T47D (cell line): ENCODE data around the gene CTTN.

Source experiments
- DNase-seq, 2 experiments: peaks; one replicate each; pipeline versions ENCODE4 v3.0.0 to v3.0.0-alpha.2; 2011 to 2012; ENCODE audit warnings: low read depth in 1 of 2, low spot score in 1 of 2
- JUND ChIP-seq: IDR thresholded peaks from 2 replicates; pipeline ENCODE4 v1.6.1; 2012; ENCODE audit warnings: low read depth
- in situ Hi-C: cut with HindIII; loops from 2 replicates; pipeline ENCODE4 v1.10.0; 2016; ENCODE audit warnings: low sequenced_read_pairs, low pct_unique_long_range_greater_than_20kb

Gene CTTN

DNA sequence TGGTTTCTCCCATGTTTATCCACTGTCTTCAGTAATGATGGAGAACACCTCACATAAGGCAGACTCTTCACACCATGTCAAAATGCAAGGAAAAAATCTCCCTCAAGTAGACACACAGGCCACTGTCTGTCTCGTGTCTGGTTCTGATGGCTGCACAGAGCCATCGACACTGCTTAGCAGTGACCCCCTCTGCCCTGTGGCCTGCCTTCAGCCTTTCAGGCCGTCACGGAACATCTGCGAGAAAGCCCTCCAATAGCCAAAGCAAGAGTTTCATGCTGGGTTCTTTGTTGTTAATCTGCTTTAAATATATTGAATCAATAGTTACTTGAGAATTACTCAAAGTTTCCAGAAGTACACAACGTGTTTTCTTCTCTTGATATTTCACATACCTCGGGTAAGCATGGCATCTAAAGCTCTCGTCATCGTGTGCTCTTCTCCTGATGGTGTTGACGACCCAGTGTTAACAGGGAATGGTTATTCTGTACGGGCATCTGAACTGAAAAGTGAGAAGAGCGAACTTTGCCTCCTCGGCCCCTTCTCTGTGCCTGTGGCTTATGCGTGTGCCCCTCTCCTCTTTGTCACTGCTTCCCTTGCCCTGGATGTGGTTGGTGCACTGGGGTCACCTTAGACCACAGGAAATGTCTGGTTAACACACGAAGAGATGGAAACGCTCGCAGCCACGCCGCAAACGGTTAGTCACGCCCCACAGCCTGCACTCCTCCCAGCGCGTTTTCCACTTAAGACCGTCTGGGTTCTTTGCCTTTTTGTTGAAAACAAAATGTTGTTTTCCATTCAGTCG lies 33.4 kb upstream of the CTTN start:
- no peak for DNase-seq
- in situ Hi-C loops, result no loop called here
- no peak for TF ChIP-seq JUND

DNA sequence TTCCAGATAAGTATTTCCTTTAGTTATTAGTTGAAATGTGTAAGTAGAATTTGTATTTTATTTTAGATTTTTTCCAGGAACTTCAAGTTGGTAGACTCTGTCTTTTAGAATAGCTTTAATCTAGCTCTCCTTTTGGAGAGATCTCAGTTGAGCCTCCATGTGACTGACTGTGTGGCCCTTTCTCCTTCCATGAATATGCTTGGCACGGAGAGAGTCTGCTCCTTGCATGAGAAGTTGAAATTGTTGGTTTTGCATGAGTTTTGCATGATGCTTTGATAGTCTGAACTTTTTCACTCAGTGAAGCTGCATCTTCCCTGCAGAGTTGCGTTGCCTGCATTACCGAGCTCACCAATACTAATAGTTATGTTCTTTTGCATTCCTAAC lies 32.8 kb upstream of the CTTN start:
- in situ Hi-C loops, result no loop called here
- DNase-seq, result no peak
- TF ChIP-seq JUND, result no peak

DNA sequence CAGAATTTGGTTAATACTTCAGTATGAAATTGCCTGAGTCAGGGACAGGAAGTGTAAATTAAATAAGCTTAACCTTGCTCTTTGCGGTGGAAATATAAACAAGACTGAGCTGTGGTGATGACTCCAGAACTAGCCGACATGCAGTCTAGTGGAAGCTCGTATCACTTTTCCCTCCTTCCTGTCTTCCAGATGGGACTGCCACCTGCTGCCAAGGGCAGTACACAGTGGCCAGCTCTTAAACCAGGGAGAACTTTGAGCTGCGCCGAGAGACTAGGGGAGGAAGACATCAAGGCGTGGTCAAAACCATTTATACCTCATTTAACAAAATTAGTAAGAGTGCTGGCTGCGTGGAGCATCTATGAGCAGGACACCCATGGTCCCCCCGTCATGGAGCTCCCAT lies 31.3 kb upstream of the CTTN start:
- in situ Hi-C loops, result no loop called here
- no peak for DNase-seq
- TF ChIP-seq JUND, result no peak

DNA sequence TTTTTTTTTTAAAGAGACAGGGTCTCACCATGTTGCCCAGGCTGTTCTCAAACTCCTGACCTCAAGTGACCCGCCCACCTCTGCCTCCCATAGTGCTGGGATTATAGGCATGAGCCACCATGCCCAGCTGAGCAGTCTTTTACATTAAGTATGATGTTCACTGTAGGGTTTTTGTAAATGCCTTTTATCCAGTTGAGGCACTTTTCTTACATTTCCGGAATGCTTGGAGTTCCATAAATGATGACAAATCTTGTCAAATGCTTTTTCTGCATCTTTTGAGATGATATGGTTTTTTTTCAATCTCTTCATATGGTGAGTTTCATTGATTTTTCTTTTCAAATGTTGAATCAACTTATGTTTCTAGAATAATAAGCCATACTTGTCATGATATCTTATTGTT lies 29.4 kb upstream of the CTTN start:
- DNase-seq, result no peak
- TF ChIP-seq JUND, result no peak
- in situ Hi-C loops, result no loop called here

DNA sequence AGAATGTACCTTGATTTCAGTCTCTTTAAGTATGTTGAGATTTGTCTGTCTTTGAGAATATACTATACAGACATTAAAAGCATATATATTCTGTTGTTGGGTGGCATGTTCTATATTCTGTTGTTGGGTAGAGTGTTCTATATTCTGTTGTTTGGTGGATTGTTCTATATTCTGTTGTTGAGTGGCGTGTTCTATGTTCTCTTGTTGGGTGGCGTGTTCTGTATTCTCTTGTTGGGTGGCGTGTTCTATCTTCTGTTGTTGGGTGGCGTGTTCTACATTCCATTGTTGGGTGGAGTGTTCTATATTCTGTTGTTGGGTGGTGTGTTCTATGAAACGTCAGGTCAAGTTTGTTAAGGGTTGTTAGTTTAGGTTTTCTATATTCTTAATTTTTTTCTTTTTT lies 27.1 kb upstream of the CTTN start:
- DNase-seq, result no peak
- in situ Hi-C loops, result no loop called here
- no peak for TF ChIP-seq JUND

DNA sequence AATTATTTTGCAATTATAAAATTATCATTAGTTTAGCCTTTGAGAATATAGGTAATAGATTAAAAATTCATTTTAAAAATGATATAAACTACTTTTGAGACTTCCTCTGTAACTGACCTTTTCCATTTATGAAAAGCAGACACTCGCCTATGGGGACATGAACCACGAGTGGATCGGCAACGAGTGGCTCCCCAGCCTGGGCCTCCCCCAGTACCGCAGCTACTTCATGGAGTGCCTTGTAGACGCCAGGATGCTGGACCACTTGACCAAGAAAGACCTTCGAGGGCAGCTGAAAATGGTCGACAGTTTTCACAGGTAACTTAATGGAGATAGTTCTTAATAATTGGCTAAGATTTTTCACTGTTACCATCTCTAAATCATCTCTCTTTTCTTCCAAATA lies 26.3 kb upstream of the CTTN start:
- in situ Hi-C loops, result no loop called here
- DNase-seq, result no peak
- no peak for TF ChIP-seq JUND

DNA sequence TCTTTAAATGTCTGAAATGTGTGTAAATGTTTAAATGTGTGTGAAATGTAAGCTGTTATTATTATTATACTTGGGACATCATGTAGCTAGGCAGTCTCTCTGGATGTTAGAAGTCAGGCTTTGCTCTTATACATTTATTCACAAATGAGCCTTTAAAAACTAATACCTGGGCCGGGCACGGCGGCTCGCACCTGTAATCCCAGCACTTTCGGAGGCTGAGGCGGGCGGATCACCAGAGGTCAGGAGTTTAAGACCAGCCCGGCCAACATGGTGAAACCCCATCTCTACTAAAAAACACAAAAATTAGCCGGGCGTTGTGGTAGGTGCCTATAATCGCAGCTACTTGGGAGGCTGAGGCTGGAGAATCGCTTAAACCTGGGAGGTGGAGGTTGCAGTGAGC lies 21.7 kb upstream of the CTTN start:
- TF ChIP-seq JUND, result no peak
- no peak for DNase-seq
- in situ Hi-C loops, result no loop called here

DNA sequence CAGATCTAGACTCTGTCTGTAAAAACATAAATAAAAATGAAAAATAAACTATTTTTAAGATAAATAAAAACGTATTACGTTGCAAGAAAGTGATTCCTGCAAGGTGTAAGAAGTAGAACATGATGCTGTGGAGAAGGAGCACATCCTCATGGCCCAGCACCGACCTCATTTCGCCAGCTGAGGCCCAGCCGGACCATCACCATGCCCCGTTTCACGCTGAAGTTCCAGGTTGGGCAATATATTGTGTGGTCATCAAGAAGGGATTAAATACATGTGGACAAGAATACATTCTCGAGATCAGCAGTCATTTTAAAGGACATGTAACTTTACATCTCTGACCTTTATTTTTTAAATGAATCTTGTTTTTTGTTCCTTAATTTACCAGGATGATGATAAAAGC lies 20.7 kb upstream of the CTTN start:
- in situ Hi-C loops, result no loop called here
- TF ChIP-seq JUND, result no peak
- no peak for DNase-seq

DNA sequence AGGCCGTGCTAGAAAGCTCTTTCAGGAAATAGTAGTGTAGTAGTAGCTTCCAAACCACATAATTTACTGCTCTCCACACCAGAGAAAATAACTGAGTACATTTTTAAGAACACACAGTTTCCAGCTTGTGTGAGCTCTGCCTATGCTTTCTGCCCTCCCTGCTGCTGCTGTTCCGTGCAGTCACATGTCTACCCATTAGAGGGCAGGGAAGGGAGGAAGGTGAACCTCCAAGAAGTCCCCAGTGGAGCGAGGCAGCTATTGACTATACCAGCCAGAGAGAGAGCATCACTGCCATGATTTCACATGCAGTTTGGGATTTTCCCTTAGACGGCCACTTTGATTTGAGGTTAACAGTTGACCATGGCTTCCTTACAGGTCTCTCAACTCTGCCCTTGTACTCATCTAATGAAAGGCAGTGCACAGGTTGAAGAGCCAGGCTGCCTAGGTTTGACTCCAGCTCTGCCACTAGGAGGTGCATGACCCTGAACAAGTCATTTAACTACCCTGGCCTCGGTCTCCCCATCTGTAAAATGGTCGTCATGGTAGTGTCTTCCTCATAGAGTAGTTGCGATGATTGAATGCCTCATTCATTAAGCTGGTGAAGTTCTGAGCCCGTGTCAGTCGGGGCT lies 19.7 kb upstream of the CTTN start:
- TF ChIP-seq JUND, result no peak
- DNase-seq, result peak in 1 of 2 experiments; percentile 25
- in situ Hi-C loops, result no loop called here

DNA sequence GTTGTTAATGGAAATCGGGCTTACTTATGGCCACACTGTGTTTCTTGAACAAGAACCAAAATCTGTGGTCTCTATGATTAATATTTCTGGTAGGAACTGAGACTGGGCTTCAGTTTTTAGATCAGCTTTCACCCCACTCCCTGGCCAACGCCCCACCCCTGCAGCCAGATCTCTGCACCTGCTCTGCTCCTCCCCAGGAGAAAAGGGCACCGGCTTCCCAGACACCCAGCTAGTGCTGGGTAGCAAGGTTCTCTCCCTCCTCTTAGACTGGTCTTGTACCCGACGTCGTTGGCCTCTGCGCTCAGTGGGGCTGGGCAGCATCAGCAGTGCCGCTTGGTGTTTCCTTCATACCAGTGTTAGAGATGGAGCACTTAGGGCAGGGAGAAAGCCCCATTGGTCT lies 17.0 kb upstream of the CTTN start:
- no peak for DNase-seq
- TF ChIP-seq JUND, result no peak
- in situ Hi-C loops, result no loop called here

DNA sequence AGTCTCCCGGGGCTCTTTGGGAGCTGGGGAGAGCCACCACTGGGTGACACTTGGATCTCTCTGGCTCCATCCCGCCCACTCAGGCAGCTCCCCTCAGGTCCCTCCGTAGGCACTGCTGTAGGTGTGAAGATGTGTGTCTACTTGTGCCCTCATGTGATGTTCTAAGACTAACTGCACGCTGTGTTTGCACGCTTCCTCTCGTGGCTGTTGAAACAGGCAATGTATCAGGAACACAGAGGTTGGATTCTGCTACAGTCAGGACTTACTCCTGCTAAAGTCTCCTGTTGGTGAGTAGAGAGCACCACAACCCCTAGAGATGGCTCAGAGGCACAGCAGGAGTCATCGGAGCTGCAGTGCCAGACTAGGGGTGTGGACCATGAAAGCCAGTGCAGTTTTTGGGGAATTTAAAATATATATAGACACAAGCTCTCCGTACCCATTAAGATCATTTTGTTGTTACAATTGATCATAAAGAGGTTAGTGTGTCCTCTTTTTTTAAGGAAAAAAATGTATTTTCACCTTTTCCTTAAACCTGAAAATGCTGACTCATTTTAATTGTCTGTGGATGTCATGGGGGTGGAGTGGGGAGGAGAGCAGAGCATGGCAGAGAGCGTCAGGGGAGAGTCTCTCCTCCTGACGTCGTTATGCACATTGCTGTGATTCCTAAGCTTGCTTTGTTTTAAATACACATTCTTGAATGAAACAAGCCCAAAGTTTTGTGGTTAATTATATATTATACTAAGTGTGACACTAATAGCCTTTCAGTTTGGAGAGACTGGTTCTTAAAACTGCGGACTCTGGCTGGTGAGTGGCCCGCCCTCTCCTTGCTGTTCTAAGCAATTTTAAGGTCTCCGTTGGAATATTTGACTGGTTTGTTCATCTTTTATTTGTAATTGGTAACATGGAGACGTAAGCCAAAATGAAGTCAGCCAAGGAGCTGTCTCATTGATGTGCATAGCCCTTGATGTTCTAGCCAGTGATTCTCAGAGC lies 16.2 kb upstream of the CTTN start:
- TF ChIP-seq JUND, result no peak
- in situ Hi-C loops, result no loop called here
- peak in 1 of 2 experiments; percentile 26 for DNase-seq

DNA sequence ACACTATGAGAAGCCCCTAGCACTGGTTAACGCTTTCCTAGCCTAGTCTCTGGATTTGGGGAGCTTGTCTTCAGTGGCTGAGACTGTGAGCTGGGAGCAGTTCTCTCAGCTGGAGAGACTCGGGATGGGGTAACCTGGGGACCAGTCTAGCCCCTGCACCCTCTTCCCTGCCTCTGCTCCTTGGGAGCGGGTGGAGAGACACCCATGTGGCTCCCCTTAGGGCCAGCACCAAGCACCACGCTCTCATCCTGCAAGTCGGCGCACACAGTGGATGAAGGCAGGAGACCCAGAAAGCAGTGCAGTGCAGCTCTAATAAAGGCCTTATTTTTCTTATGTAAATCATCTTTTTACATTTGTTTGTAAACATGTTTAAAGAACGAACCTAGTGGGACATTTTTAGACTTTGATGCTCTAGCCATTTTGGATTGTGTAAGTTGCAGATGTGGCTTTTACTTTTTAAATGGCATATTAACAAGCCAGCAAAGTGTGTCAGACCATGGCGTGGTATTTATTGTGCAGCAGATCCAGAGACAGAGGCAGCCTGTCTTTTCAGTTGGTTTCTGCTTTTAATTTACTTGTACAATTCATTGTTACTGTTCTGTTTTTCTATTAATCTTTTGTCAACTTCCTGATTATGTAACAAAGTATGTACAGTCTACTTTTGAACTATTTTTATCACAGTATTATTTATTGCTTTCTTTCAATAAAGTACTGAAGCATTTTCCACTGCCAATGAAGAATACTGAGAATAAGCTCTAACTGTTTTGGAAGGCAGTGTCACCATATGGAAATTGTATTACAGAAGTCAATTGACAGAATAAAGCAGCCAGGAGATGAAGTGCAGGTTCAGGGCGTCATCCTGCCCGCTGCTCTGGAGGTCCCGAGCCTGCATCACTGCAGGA lies 14.4 kb upstream of the CTTN start:
- no peak for TF ChIP-seq JUND
- no peak for DNase-seq
- in situ Hi-C loops, result no loop called here
